ENCODE measurements around the gene CFAP61. TPM values are rescaled to one million over a fixed set of nuclear protein-coding genes. Genes with fewer than 3 reads are reported as not detected.
A peak's percentile ranks its signal among the peaks of the same experiment; 100 is the strongest.

CFAP61 gene
- total and polyA plus RNA-seq, 11 donors = 12.1 to 102 (median 41.8) TPM

DNA sequence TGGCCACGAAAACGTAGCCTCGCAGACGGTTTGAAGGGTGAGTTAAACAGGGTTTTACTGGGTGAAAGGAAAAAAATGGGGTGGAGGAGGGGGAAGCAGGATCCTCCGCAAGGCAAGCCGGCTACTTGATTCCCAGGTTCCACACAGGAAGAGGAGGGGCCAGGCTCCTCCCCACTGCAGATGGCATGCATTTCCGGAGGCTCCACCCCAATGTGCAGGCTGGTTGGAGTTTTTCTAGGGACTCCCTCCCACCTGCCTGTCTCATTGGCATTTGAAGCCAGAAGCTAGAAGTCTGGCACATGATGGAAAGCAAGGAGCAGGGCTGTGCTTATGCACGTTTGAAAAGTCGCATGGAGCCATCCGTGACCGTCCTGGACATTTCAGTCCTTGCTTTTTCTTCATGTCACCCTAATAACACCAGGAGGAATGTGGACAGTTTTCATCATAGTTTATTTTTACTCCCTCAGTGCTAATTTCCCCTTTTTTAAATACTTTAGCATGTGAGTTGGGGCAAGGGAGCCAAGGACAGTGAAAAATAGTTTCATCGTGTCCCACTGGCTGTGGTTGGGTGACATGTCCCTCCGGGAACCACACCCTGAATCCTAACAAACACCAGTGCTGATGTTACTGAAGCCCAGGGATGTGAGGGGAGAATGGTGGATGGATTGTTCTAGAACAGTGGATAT is 215.5 kb downstream of the CFAP61 start:
- peaks cover 0 to under 1% (median 0%) of the 10 kb centered on the region in 9 donors for H3K27me3 ChIP-seq
- intact Hi-C loops (cut with DNase I) = no loop called here
- peak in 1 of 5 donors; percentile 48 for DNase-seq
- peaks cover 0 to 5% (median 0%) of the 10 kb centered on the region in 9 donors for H3K36me3 ChIP-seq
- H3K27ac ChIP-seq = no peak overlapping the region
- no peak for TF ChIP-seq POLR2A (IDR thresholded peaks at IDR 0.05)
- TF ChIP-seq, protein P1, sequence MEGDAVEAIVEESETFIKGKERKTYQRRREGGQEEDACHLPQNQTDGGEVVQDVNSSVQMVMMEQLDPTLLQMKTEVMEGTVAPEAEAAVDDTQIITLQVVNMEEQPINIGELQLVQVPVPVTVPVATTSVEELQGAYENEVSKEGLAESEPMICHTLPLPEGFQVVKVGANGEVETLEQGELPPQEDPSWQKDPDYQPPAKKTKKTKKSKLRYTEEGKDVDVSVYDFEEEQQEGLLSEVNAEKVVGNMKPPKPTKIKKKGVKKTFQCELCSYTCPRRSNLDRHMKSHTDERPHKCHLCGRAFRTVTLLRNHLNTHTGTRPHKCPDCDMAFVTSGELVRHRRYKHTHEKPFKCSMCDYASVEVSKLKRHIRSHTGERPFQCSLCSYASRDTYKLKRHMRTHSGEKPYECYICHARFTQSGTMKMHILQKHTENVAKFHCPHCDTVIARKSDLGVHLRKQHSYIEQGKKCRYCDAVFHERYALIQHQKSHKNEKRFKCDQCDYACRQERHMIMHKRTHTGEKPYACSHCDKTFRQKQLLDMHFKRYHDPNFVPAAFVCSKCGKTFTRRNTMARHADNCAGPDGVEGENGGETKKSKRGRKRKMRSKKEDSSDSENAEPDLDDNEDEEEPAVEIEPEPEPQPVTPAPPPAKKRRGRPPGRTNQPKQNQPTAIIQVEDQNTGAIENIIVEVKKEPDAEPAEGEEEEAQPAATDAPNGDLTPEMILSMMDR (IDR thresholded peaks at IDR 0.05) = no peak
- WGBS, 4 donors = 68 to 79% (median 78%) methylated on average over 13 of the region's 13 CpGs
- peaks cover 0 to 15% (median 0%) of the 10 kb centered on the region in 12 donors for H3K4me1 ChIP-seq
- peak in 1 of 4 donors; percentile 46 for ATAC-seq
- H3K9me3 ChIP-seq = no peaks in the 10 kb centered on the region
- no peak overlapping the region for H3K4me3 ChIP-seq

DNA sequence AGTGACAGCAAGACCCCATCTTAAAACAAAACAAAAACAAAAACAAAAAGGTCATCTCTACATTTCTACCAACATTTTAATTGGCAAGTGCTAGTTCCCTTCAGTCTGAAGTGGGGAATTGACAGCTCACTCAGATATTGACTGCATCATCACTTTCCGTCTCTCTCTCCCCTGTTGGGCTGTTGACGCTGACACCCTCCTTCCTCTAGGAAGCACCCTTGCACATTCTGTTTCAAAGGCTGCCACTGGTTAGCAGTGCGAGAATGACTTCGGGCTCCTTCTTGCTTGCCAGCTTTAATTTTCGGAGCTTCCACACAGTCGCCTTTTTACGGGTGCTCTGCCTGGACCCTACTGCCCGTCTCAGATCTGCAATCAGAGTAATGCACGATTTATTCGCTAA is 218.9 kb downstream of the CFAP61 start:
- no peak for TF ChIP-seq POLR2A (IDR thresholded peaks at IDR 0.05)
- TF ChIP-seq, protein P1 (IDR thresholded peaks at IDR 0.05) = no peak
- ATAC-seq (no peak), DNase-seq (no peak)
- peaks cover 0 to 5% (median 0%) of the 10 kb centered on the region in 9 donors for H3K27me3 ChIP-seq
- no peaks in the 10 kb centered on the region for H3K9me3 ChIP-seq
- peaks cover 0 to 15% (median 0%) of the 10 kb centered on the region in 12 donors for H3K4me1 ChIP-seq
- no peaks in the 10 kb centered on the region for H3K36me3 ChIP-seq
- 73 to 84% (median 82%) methylated on average over 10 of the region's 10 CpGs for WGBS, 4 donors
- H3K27ac ChIP-seq = no peak overlapping the region
- H3K4me3 ChIP-seq = no peak overlapping the region
- intact Hi-C loops (cut with DNase I) = no loop called here

DNA sequence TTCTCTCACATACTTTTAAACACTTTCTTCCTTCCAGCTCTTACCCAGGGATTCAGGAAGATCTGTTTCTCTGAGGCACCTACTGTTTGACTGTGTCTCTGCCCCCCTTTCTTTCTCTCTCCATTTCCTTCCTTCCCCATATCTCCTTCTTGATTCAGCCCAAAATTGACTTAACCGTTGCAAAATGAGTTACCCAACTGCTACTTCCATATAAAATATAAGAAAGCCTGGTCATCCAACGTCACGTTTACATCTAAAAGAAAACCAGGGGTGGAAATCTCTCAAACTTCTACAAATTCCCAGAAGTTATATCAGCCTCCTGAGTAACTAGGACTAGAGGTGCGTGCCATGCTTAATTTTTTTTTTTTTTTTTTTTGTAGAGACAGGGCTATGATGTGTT is 220.4 kb downstream of the CFAP61 start:
- Histone ChIP-seq H3K9me3 (no peaks in the 10 kb centered on the region), H3K4me3 (no peak overlapping the region), H3K27me3 (peaks cover 0 to 5% (median 0%) of the 10 kb centered on the region in 9 donors), H3K36me3 (no peaks in the 10 kb centered on the region), H3K27ac (no peak overlapping the region), H3K4me1 (peaks cover 0 to 18% (median 4%) of the 10 kb centered on the region in 12 donors)
- intact Hi-C loops (cut with DNase I) = no loop called here
- TF ChIP-seq, protein P1 (IDR thresholded peaks at IDR 0.05) = no peak
- no peak for TF ChIP-seq POLR2A (IDR thresholded peaks at IDR 0.05)
- 69 to 80% (median 75%) methylated on average over 4 of the region's 4 CpGs for WGBS, 4 donors
- DNase-seq = no peak
- no peak for ATAC-seq

DNA sequence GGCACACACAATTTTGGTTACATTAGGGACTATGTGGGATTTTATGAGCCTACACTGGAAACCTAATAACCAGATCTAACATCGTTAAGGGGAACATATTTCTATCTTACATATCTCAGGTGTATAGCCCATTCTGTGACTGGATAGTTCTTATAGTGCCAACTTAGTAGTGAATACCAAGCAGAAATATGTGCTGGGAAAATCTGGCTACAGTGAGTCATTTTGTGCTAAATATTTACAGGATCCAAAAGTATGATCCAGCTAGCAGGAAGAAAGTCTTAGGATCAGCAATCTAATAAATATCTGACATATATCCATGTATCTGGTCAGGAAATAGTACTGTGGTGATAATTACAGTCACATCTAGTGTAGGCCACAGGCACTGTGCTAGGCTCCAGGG is 221.0 kb downstream of the CFAP61 start:
- WGBS, 4 donors = 92 to 98% (median 94%) methylated on average over 1 of the region's 1 CpG
- H3K27me3 ChIP-seq = peaks cover 0 to 5% (median 0%) of the 10 kb centered on the region in 9 donors
- ATAC-seq = no peak
- DNase-seq = no peak
- no peak overlapping the region for H3K27ac ChIP-seq
- H3K4me3 ChIP-seq = no peak overlapping the region
- intact Hi-C loops (cut with DNase I) = no loop called here
- no peak for TF ChIP-seq POLR2A (IDR thresholded peaks at IDR 0.05)
- TF ChIP-seq, protein P1 (IDR thresholded peaks at IDR 0.05) = no peak
- H3K4me1 ChIP-seq = peaks cover 0 to 19% (median 6%) of the 10 kb centered on the region in 12 donors
- no peaks in the 10 kb centered on the region for H3K36me3 ChIP-seq
- H3K9me3 ChIP-seq = no peaks in the 10 kb centered on the region

All from heart left ventricle (tissue), 16 donors.